NCI-H345 treated with DMSO at 0.1 percent for 48 hours (cell line): ENCODE measurements around the gene TSGA10.

Experiments
- DNase-seq: peaks from one replicate; lab custom pipeline; 2025; ENCODE audit not compliant: unreplicated experiment; lab: John Stamatoyannopoulos, UW

The TSGA10 gene

DNA sequence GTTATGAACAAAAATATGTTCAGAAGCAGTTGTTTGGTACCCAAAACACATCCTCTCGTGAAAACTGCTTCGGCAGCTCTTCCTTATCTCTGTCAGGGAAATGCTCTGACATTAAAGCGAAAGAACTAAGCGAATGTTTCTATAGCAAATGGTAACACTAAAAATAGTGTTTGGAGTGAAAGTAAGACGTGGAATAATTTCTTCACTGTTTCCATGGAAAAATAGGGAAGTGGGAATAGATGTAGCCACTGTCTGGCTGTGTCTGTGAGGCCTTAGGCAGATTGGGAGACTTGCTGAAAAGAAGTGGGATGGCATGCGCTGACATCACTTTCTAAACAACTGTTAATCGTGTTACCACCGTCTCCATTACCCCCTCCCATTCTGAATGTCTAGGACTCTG is 207.2 kb downstream of the TSGA10 start:
- no peak for DNase-seq
